ENCODE measurements around the gene LRRC74B.
"Not testable (repeated sequence)": the region's sequence is repeated elsewhere in the genome, so short reads cannot be mapped to it uniquely, and the experiment has no call there.

Gene LRRC74B

DNA sequence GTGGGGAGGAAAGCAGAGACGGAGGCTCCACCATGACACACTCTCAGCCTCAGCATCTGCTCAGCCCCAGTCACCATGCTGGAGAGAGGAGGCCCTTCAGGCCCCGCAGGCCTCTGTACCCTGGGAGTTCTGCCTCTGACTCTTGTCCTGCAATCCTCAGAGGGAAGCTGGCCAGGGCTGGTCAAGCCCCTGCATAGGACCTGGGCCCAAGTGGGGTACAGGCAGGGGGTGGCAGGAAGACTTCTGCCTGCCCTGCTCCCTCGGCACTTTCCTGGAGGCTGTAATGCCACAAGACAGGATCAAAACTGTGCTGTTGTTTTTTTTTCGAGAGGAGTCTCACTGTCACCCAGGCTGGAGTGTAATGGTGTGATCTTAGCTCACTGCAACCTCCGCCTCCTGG, 33.7 kb downstream of the LRRC74B start:
- Histone ChIP-seq H2AFZ (no peak overlapping the region), H3K4me1 (no peaks in the 10 kb centered on the region), H3K27me3 (ENCODE audit: control insufficient read depth, insufficient read depth, low read length) (no peaks in the 10 kb centered on the region), H3K36me3 (ENCODE audit: control insufficient read depth, insufficient read depth, low read length) (no peaks in the 10 kb centered on the region), H3K4me3 (ENCODE audit: low read depth, low read length) (no peak overlapping the region), H3K9ac (no peak overlapping the region), H3K9me3 (ENCODE audit: control insufficient read depth, low read length) (no peaks in the 10 kb centered on the region), H3K27ac (no peak overlapping the region), H3K4me2 (ENCODE audit: low read length) (no peak overlapping the region), H3K79me2 (no peaks in the 10 kb centered on the region)
- TF ChIP-seq, protein P1, sequence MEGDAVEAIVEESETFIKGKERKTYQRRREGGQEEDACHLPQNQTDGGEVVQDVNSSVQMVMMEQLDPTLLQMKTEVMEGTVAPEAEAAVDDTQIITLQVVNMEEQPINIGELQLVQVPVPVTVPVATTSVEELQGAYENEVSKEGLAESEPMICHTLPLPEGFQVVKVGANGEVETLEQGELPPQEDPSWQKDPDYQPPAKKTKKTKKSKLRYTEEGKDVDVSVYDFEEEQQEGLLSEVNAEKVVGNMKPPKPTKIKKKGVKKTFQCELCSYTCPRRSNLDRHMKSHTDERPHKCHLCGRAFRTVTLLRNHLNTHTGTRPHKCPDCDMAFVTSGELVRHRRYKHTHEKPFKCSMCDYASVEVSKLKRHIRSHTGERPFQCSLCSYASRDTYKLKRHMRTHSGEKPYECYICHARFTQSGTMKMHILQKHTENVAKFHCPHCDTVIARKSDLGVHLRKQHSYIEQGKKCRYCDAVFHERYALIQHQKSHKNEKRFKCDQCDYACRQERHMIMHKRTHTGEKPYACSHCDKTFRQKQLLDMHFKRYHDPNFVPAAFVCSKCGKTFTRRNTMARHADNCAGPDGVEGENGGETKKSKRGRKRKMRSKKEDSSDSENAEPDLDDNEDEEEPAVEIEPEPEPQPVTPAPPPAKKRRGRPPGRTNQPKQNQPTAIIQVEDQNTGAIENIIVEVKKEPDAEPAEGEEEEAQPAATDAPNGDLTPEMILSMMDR (IDR thresholded peaks at IDR 0.05): no peak

DNA sequence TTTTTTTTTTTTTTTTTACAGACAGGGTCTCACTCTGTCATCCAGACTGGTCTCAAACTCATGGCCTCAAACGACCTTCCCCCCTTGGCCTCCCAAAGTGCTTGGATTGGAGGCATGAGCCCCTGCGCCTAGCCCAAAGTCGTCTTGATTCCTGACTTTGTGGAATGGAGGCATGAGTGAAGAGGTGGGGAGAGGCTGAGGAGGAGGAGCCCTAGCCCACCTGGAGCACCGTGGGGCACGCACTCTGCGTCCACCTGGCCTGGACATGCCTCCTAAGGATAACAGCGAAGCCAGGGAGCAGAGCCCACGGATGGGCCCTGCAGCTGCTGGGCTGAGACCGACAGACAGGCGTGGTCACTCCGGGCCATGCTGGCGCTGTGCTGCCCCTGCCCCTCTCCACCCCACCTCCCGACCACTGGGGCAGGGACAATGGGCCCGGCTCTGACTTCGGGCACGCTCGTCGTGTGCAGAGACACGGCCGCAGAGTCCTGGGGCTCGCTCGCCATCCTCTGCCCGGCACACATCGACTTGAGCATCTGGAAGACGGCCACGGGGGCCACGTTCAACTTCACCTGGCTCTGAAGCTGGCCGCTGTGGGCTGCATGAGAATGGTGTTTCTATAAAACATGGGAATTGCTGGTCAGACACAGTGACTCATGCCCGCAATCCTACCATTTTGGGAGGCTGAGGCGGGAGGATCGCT, 34.8 kb downstream of the LRRC74B start:
- H3K4me2 ChIP-seq (ENCODE audit: low read length): no peak overlapping the region
- no peak overlapping the region for H3K9ac ChIP-seq
- no peak overlapping the region for H3K4me3 ChIP-seq (ENCODE audit: low read depth, low read length)

DNA sequence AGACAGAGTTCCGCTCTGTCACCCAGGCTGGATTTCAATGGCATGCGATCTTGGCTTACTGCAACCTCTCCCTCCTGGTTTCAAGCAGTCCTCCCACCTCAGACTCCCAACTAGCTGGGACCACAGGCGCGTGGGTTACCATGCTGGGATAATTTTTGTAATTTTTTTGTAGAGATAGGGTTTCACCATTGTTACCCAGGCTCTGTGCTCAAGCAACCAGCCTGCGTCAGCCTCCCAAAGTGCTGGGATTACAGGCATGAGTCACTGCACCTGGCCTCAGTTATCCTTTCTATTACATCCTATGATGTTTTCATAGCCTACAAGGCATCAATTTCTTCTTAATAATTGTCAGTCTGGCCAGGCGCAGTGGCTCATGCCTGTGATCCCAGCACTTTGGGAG, 36.5 kb downstream of the LRRC74B start:
- no peaks in the 10 kb centered on the region for H3K9me3 ChIP-seq (ENCODE audit: control insufficient read depth, low read length)
- H3K4me1 ChIP-seq: no peaks in the 10 kb centered on the region
- H3K9ac ChIP-seq: no peak overlapping the region
- TF ChIP-seq, protein P1 (IDR thresholded peaks at IDR 0.05): no peak
- H3K27me3 ChIP-seq (ENCODE audit: control insufficient read depth, insufficient read depth, low read length): no peaks in the 10 kb centered on the region
- no peaks in the 10 kb centered on the region for H3K79me2 ChIP-seq
- H3K4me3 ChIP-seq (ENCODE audit: low read depth, low read length): no peak overlapping the region
- no peak overlapping the region for H2AFZ ChIP-seq
- no peak overlapping the region for H3K4me2 ChIP-seq (ENCODE audit: low read length)
- H3K36me3 ChIP-seq (ENCODE audit: control insufficient read depth, insufficient read depth, low read length): no peaks in the 10 kb centered on the region
- no peak overlapping the region for H3K27ac ChIP-seq

More for the DNA sequence above, 34.8 kb downstream of the LRRC74B start:
- H3K36me3 ChIP-seq (ENCODE audit: control insufficient read depth, insufficient read depth, low read length): no peaks in the 10 kb centered on the region
- H2AFZ ChIP-seq: no peak overlapping the region
- H3K27ac ChIP-seq: no peak overlapping the region
- TF ChIP-seq, protein P1 (IDR thresholded peaks at IDR 0.05): no peak
- no peaks in the 10 kb centered on the region for H3K4me1 ChIP-seq
- no peaks in the 10 kb centered on the region for H3K27me3 ChIP-seq (ENCODE audit: control insufficient read depth, insufficient read depth, low read length)
- no peaks in the 10 kb centered on the region for H3K79me2 ChIP-seq
- no peaks in the 10 kb centered on the region for H3K9me3 ChIP-seq (ENCODE audit: control insufficient read depth, low read length)

DNA sequence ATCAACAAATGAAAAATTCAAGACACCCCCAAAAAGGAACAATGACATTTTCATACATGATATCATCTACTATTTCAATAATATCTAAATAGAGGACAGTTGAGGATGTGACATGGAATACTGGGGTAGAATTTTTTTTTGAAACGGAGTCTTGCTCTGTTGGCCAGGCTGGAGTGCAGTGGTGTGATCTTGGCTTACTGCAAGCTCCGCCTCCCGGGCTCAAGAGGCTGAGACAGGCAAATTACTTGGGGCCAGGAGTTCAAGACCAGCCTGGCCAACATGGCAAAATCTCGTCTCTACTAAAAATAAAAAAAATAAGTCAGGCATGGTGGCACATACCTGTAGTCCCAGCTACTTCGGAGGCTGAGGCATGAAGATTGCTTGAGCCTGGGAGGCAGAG, 41.4 kb downstream of the LRRC74B start:
- Histone ChIP-seq H3K9ac (no peak overlapping the region), H3K4me1 (no peaks in the 10 kb centered on the region), H3K36me3 (ENCODE audit: control insufficient read depth, insufficient read depth, low read length) (no peaks in the 10 kb centered on the region), H3K27ac (no peak overlapping the region), H3K9me3 (ENCODE audit: control insufficient read depth, low read length) (no peaks in the 10 kb centered on the region), H3K4me2 (ENCODE audit: low read length) (no peak overlapping the region), H3K27me3 (ENCODE audit: control insufficient read depth, insufficient read depth, low read length) (no peaks in the 10 kb centered on the region), H2AFZ (no peak overlapping the region), H3K4me3 (ENCODE audit: low read depth, low read length) (no peak overlapping the region), H3K79me2 (no peaks in the 10 kb centered on the region)
- TF ChIP-seq, protein P1 (IDR thresholded peaks at IDR 0.05): no peak

DNA sequence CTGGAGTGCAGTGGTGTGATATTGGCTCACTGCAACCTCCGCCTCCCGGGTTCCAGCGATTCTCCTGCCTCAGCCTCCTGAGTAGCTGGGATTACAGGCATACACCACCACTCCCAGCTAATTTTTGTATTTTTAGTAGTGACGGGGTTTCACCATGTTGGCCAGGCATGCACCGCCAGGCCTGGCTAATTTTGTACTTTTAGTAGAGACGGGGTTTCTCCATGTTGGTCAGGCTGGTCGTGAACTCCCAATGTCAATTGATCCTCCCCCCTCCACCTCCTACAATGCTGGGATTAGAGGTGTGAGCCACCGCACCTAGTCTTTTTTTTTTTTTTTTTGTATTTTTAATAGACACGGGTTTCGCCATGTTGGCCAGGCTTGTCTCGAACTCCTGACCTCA, 42.2 kb downstream of the LRRC74B start:
- H3K9ac ChIP-seq; H3K4me1 ChIP-seq; H3K79me2 ChIP-seq; H3K27me3 ChIP-seq (ENCODE audit: control insufficient read depth, insufficient read depth, low read length); H3K4me2 ChIP-seq (ENCODE audit: low read length); H3K27ac ChIP-seq; H3K9me3 ChIP-seq (ENCODE audit: control insufficient read depth, low read length); H3K4me3 ChIP-seq (ENCODE audit: low read depth, low read length); H2AFZ ChIP-seq; H3K36me3 ChIP-seq (ENCODE audit: control insufficient read depth, insufficient read depth, low read length): not testable (repeated sequence)

DNA sequence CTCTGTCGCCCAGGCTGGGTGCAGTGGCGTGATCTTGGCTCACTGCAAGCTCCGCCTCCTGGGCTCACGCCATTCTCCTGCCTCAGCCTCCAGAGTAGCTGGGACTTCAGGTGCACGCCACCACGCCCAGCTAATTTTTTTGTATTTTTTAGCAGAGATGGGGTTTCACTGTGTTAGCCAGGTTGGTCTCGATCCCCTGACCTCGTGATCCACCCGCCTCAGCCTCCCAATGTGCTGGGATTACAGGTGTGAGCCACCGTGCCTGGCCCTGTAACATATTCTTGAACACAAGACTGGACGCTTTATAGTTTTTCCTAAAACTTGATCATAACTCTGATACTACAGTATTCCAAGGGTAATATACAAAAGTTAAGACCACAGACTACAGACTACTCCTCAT, 45.5 kb downstream of the LRRC74B start:
- H2AFZ ChIP-seq; H3K79me2 ChIP-seq; H3K36me3 ChIP-seq (ENCODE audit: control insufficient read depth, insufficient read depth, low read length); H3K4me3 ChIP-seq (ENCODE audit: low read depth, low read length); H3K9ac ChIP-seq; H3K9me3 ChIP-seq (ENCODE audit: control insufficient read depth, low read length); H3K27ac ChIP-seq; H3K27me3 ChIP-seq (ENCODE audit: control insufficient read depth, insufficient read depth, low read length); H3K4me1 ChIP-seq; H3K4me2 ChIP-seq (ENCODE audit: low read length): not testable (repeated sequence)
